ENCODE data around the gene PTCH2.
A peak's percentile ranks its signal among the peaks of the same experiment; 100 is the strongest.

The PTCH2 gene

DNA sequence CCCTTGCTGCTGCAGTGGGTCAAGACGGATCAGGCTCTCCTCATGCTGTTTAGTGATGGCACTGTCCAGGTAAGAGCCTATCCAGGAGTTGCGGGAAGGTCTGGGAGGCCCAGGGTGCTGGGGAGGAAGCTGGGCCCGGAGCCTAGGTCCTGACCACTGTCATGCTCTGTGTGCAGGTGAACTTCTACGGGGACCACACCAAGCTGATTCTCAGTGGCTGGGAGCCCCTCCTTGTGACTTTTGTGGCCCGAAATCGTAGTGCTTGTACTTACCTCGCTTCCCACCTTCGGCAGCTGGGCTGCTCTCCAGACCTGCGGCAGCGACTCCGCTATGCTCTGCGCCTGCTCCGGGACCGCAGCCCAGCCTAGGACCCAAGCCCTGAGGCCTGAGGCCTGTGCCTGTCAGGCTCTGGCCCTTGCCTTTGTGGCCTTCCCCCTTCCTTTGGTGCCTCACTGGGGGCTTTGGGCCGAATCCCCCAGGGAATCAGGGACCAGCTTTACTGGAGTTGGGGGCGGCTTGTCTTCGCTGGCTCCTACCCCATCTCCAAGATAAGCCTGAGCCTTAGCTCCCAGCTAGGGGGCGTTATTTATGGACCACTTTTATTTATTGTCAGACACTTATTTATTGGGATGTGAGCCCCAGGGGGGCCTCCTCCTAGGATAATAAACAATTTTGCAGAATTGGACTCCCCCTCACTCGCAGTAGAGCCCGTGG, 37.6 kb downstream of the PTCH2 start:
- ChIA-PET POLR2A (interaction anchor here (1.2 kb wide), 1 partner anchor 14 kb away, joined by 4 read pairs; no protein-coding TSS in a partner anchor), CTCF (interaction anchor here (0.6 to 1.0 kb wide), 2 partner anchors 16 to 38 kb away, joined by 3 read pairs; no protein-coding TSS in a partner anchor)
- Histone ChIP-seq H3K9me3 (ENCODE audit: control insufficient read depth, insufficient read depth, low read depth, low read length) (no peaks in the 10 kb centered on the region), H3K36me3 (ENCODE audit: control insufficient read depth in 2 of 2, insufficient read depth in 1 of 2, low read length in 2 of 2) (peaks cover 0 to 56% of the 10 kb centered on the region in 2 experiments; a peak in 1 of 3 replicates), H3K4me3 (ENCODE audit: low read depth, low read length) (no peak overlapping the region), H3K27ac (ENCODE audit: extremely low read depth, low read depth, low read length) (no peak overlapping the region), H3K4me1 (ENCODE audit: control insufficient read depth, insufficient read depth, low read length) (peaks cover 19% of the 10 kb centered on the region)
- no peak for TF ChIP-seq ZNF132 (tag by site-specific recombination; IDR thresholded peaks at IDR 0.05; ENCODE audit: borderline replicate concordance)
- no peak for TF ChIP-seq GFI1B (tag by site-specific recombination; IDR thresholded peaks at IDR 0.05)
- no peak for TF ChIP-seq ZNF37A (tag by site-specific recombination; IDR thresholded peaks at IDR 0.05)
- no peak for TF ChIP-seq ZNF639 (tag by site-specific recombination; IDR thresholded peaks at IDR 0.05)
- no peak for TF ChIP-seq ZNF175 (tag by site-specific recombination; IDR thresholded peaks at IDR 0.05)
- no peak for TF ChIP-seq KLF10 (tag by site-specific recombination; IDR thresholded peaks at IDR 0.05)
- no peak for TF ChIP-seq ZNF747 (tag by site-specific recombination; IDR thresholded peaks at IDR 0.05)
- no peak for TF ChIP-seq ZNF76 (tag by site-specific recombination; IDR thresholded peaks at IDR 0.05; ENCODE audit: borderline replicate concordance, low read depth)
- no peak for TF ChIP-seq YY2 (tag by site-specific recombination; IDR thresholded peaks at IDR 0.05)
- TF ChIP-seq ZNF416 (tag by site-specific recombination; IDR thresholded peaks at IDR 0.05), result no peak
- TF ChIP-seq, protein P1, sequence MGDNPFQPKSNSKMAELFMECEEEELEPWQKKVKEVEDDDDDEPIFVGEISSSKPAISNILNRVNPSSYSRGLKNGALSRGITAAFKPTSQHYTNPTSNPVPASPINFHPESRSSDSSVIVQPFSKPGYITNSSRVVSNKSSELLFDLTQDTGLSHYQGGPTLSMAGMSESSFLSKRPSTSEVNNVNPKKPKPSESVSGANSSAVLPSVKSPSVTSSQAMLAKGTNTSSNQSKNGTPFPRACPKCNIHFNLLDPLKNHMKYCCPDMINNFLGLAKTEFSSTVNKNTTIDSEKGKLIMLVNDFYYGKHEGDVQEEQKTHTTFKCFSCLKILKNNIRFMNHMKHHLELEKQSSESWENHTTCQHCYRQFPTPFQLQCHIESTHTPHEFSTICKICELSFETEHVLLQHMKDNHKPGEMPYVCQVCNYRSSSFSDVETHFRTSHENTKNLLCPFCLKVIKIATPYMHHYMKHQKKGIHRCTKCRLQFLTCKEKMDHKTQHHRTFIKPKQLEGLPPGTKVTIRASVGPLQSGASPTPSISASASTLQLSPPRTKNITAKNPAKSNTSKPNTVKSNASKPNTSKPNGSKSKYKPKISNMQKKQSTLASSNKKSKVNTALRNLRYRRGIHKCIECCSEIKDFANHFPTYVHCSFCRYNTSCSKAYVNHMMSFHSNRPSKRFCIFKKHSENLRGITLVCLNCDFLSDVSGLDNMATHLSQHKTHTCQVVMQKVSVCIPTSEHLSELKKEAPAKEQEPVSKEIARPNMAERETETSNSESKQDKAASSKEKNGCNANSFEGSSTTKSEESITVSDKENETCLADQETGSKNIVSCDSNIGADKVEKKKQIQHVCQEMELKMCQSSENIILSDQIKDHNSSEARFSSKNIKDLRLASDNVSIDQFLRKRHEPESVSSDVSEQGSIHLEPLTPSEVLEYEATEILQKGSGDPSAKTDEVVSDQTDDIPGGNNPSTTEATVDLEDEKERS (tag by site-specific recombination; IDR thresholded peaks at IDR 0.05), result no peak
- TF ChIP-seq GLIS1 (tag by site-specific recombination; IDR thresholded peaks at IDR 0.05), result no peak
- TF ChIP-seq ZNF558 (tag by site-specific recombination; IDR thresholded peaks at IDR 0.05), result no peak

DNA sequence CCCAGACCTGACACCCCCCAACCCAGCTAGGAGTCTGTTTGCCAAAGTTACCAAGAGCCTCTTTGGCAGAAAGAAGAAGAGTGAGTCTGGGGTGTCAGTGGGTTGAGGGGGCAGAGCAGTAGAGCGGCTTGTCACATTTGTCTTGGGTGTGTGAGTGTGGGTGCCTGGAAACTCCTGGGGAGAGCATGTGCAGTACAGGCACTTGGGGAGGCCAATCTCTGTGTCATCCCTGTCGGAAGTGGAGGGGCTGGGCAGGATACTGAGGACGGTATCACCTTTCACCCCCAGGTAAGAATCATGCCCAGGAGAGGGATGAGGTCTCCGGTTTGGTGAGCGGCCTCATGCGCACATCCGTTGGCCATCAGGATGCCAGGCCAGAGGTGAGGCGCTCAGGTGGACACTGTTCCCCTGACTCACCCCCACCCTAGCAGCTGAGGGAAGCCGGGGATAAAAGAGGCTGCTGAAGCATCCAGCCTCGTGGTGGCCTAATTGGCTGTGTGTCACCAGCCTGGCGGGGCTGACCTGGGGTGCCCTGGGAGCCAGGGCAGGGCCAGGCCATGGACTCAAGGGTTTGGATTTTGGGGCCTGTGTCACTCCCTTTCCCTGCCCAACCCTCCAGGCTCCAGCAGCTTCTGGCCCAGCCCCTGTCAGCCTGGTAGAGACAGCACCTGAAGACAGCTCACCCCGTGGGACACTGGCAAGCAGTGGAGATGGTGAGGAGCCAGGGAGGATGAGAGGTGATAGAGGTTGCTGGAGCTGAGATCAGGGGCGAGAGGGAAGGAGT, 39.5 kb downstream of the PTCH2 start:
- ChIA-PET POLR2A (interaction anchor here (0.9 kb wide), 1 partner anchor 17 kb away, joined by 3 read pairs; no protein-coding TSS in a partner anchor), CTCF (interaction anchor here (0.6 kb wide), 2 partner anchors 72 to 499 kb away, joined by 4 read pairs; no protein-coding TSS in a partner anchor)
- no peaks in the 10 kb centered on the region for H3K9me3 ChIP-seq (ENCODE audit: control insufficient read depth, insufficient read depth, low read depth, low read length)
- peaks cover 10% of the 10 kb centered on the region for H3K4me1 ChIP-seq (ENCODE audit: control insufficient read depth, insufficient read depth, low read length)
- H3K4me3 ChIP-seq (ENCODE audit: low read depth, low read length), result no peak overlapping the region
- H3K36me3 ChIP-seq (ENCODE audit: control insufficient read depth in 2 of 2, insufficient read depth in 1 of 2, low read length in 2 of 2), result peaks cover 0 to 52% of the 10 kb centered on the region in 2 experiments; a peak in 1 of 3 replicates
- H3K27ac ChIP-seq (ENCODE audit: extremely low read depth, low read depth, low read length), result no peak overlapping the region
- TF ChIP-seq GLIS2 (tag by site-specific recombination; IDR thresholded peaks at IDR 0.05) (peak; percentile 30; the same call in 1 of the 2 replicates), ZFHX2 (tag by site-specific recombination; conservative IDR thresholded peaks at IDR 0.05) (no peak), ZNF660 (tag by site-specific recombination; IDR thresholded peaks at IDR 0.05) (no peak), ZNF624 (tag by site-specific recombination; IDR thresholded peaks at IDR 0.05) (no peak), PRDM4 (tag by site-specific recombination; IDR thresholded peaks at IDR 0.05) (peak; percentile 65)
- TF ChIP-seq, protein P2, sequence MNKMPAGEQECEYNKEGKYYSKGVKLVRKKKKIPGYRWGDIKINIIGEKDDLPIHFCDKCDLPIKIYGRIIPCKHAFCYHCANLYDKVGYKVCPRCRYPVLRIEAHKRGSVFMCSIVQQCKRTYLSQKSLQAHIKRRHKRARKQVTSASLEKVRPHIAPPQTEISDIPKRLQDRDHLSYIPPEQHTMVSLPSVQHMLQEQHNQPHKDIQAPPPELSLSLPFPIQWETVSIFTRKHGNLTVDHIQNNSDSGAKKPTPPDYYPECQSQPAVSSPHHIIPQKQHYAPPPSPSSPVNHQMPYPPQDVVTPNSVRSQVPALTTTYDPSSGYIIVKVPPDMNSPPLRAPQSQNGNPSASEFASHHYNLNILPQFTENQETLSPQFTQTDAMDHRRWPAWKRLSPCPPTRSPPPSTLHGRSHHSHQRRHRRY (tag by site-specific recombination; IDR thresholded peaks at IDR 0.05), result no peak

Measured in HEK293 (cell line).